Measurements from ENCODE around the gene KCNJ6. TPM values are rescaled to one million over a fixed set of nuclear protein-coding genes. Genes with fewer than 3 reads are reported as not detected.

Gene KCNJ6
- total and polyA plus RNA-seq, 10 of the 15 experiments (the other 5 are each of a cell fraction or from before 2014, with no cell fraction given), result 0.03 to 0.07 (median 0.04) TPM; not detected in 7

GRCh38 chr21:37619464-37619974, 296.7 kb downstream of the KCNJ6 start:
- ChIA-PET CTCF (interaction anchor here (0.7 to 2.6 kb wide), 5 partner anchors 8 to 127 kb away, joined by 3 to 8 read pairs (median 4); no protein-coding TSS in a partner anchor), RAD21 (ENCODE audit: unreplicated experiment) (interaction anchor here (0.8 to 1.9 kb wide), 5 partner anchors 9 to 55 kb away, joined by 3 to 9 read pairs (median 3); no protein-coding TSS in a partner anchor), SMC1A (ENCODE audit: uncharacterized antibody, unreplicated experiment) (interaction anchor here (0.6 to 3.2 kb wide), 5 partner anchors 10 to 447 kb away, joined by 3 to 20 read pairs (median 3); no protein-coding TSS in a partner anchor), POLR2A (interaction anchor here (0.5 kb wide), 1 partner anchor 1343 kb away, joined by 5 read pairs; no protein-coding TSS in a partner anchor)
- no peaks in the 10 kb centered on the region for H4K20me1 ChIP-seq (ENCODE audit: control insufficient read depth, insufficient read depth)
- ATAC-seq (peak; percentile 25; the same call in 2 of the 3 replicates), FAIRE-seq (no peak), DNase-seq (ENCODE audit: low read depth, low spot score) (no peak)
- no TSS peak for BruUV-seq (replicated peaks)
- no peak overlapping the region for H3K4me2 ChIP-seq (ENCODE audit: control insufficient read depth, insufficient read depth)
- H3K4me1 ChIP-seq (ENCODE audit: control insufficient read depth, insufficient read depth, low read length), result peaks cover 3% of the 10 kb centered on the region; the same call in 1 of the 2 replicates
- H3K79me2 ChIP-seq (ENCODE audit: control insufficient read depth, insufficient read depth, low read length), result no peaks in the 10 kb centered on the region
- no peaks in the 10 kb centered on the region for H3K36me3 ChIP-seq (ENCODE audit: control insufficient read depth in 2 of 2, insufficient read depth in 2 of 2, low read length in 1 of 2)
- H3K9me3 ChIP-seq (replicated peaks; ENCODE audit: control insufficient read depth, insufficient read depth, low read length), result no peaks in the 10 kb centered on the region; the same call in 2 of the 3 replicates
- in situ Hi-C loops (cut with MboI) (no loop called here), intact Hi-C loops (cut with micrococcal nuclease; ENCODE audit: unreplicated experiment) (no loop called here)
- no peak overlapping the region for H3K4me3 ChIP-seq
- WGBS (ENCODE audit: insufficient coverage, insufficient replicate concordance, low lambda C conversion rate, missing lambda C conversion rate), result 49% methylated on average over 7 of the region's 7 CpGs
- no peak overlapping the region for H2AFZ ChIP-seq (ENCODE audit: control insufficient read depth, low read depth, low read length)
- H3K9ac ChIP-seq (ENCODE audit: control insufficient read depth, insufficient read depth, low read length), result no peak overlapping the region
- H3K27ac ChIP-seq (ENCODE audit: control insufficient read depth, insufficient read depth), result no peak overlapping the region
- TF ChIP-seq SMC3 (IDR thresholded peaks at IDR 0.05; ENCODE audit: borderline replicate concordance, low read length) (no peak), CTCF (IDR thresholded peaks at IDR 0.05 in 2 of 3, conservative IDR thresholded peaks at IDR 0.05 in 1 of 3; ENCODE audit: control insufficient read depth in 2 of 3, extremely low read depth in 1 of 3, insufficient read depth in 1 of 3, low read depth in 3 of 3, low read length in 3 of 3) (peak in 1 of 3 experiments; percentile 15; a peak in 1 of 6 replicates), LARP7 (IDR thresholded peaks at IDR 0.05) (no peak), TCF3 (IDR thresholded peaks at IDR 0.05; ENCODE audit: borderline replicate concordance, insufficient read depth, low read depth, low read length) (no peak), EZH2 (IDR thresholded peaks at IDR 0.05; ENCODE audit: borderline replicate concordance, control insufficient read depth, low read depth, low read length) (no peak), TAF1 (IDR thresholded peaks at IDR 0.05; ENCODE audit: borderline replicate concordance, low read depth, low read length) (no peak), ZNF384 (IDR thresholded peaks at IDR 0.05; ENCODE audit: borderline replicate concordance, low read depth, low read length) (no peak)
- H3K27me3 ChIP-seq (replicated peaks in 1 of 2; ENCODE audit: control insufficient read depth in 2 of 2, insufficient read depth in 2 of 2, low read length in 1 of 2), result no peaks in the 10 kb centered on the region

All from GM12878 (cell line).